GM12878 (cell line): ENCODE data around the gene HTRA2. TPM values are rescaled to one million over a fixed set of nuclear protein-coding genes. Genes with fewer than 3 reads are reported as not detected.

ENCODE experiments used
- ATF2 ChIP-seq: IDR thresholded peaks from 2 replicates; pipeline ENCODE4 v1.6.1; 2012; ENCODE audit warnings: low read length, inconsistent platforms
- EGR1 ChIP-seq, 2 experiments: IDR thresholded peaks; 1 replicate in 1 of 2; 2 replicates in 1 of 2; pipeline ENCODE4 v1.6.1; 2011 to 2012; ENCODE audit warnings: low read depth in 2 of 2, low read length in 2 of 2, borderline replicate concordance in 1 of 2, mild to moderate bottlenecking in 1 of 2, moderate library complexity in 1 of 2
- ESRRA ChIP-seq: IDR thresholded peaks from 2 replicates; pipeline ENCODE4 v1.6.1; 2012; ENCODE audit warnings: mild to moderate bottlenecking, low read length, improper control_type of control experiment
- GABPA ChIP-seq: IDR thresholded peaks from 2 replicates; pipeline ENCODE4 v1.6.1; 2014; ENCODE audit warnings: antibody characterized with exemption, low read depth, mild to moderate bottlenecking, inconsistent platforms
- IKZF2 ChIP-seq, 2 experiments: fragments of 450-650 bp; IDR thresholded peaks; 2 replicates each; pipeline ENCODE4 v1.6.1; 2017; ENCODE audit warnings: mild to moderate bottlenecking in 2 of 2, moderate library complexity in 2 of 2
- IRF3 ChIP-seq: fragments of 450-650 bp; IDR thresholded peaks from 2 replicates; pipeline ENCODE4 v1.6.1; 2014; ENCODE audit warnings: mild to moderate bottlenecking
- PAX5 ChIP-seq: IDR thresholded peaks from 2 replicates; pipeline ENCODE4 v1.6.1; 2011; ENCODE audit warnings: low read depth, low read length, borderline replicate concordance
- PBX3 ChIP-seq: IDR thresholded peaks from 2 replicates; pipeline ENCODE4 v1.6.1; 2011; ENCODE audit warnings: mild to moderate bottlenecking, low read depth, low read length, moderate library complexity; ENCODE audit not compliant: insufficient replicate concordance
- SREBF2 ChIP-seq: IDR thresholded peaks from 2 replicates; pipeline ENCODE4 v1.6.1; 2012; ENCODE audit warnings: mild to moderate bottlenecking, low read length
- TCF3 ChIP-seq: IDR thresholded peaks from 2 replicates; pipeline ENCODE4 v1.6.1; 2012; ENCODE audit warnings: low read depth, mild to moderate bottlenecking, low read length, borderline replicate concordance; ENCODE audit not compliant: insufficient read depth
- ZBTB40 ChIP-seq: fragments of 450-650 bp; IDR thresholded peaks from 2 replicates; pipeline ENCODE4 v1.6.1; 2016; ENCODE audit warnings: mild to moderate bottlenecking, moderate library complexity, borderline replicate concordance
- ZZZ3 ChIP-seq: IDR thresholded peaks from 2 replicates; pipeline ENCODE4 v1.6.1; 2011; ENCODE audit warnings: low read depth; ENCODE audit not compliant: control insufficient read depth, insufficient read length
- polyA plus RNA-seq, 11 experiments: library from polyadenylated mRNA; depleted of rRNA in 4 of 11; unstranded in 6 of 11; stranded (reverse) in 5 of 11; fragments of >200 nt; fragmentation: Nextera tagmentation in 4 of 11; fragmentation: Illumina TruSeq in 1 of 11; extraction: Ambion mirVana in 4 of 11; extraction: Trizol in 1 of 11; gene quantifications; 1 replicate in 1 of 11; 2 replicates in 10 of 11; pipeline versions ENCODE4 v1.2.1 to v1.2.3, GENCODE V29; 2011 to 2016; ENCODE audit warnings: inconsistent platforms in 2 of 11, missing spikeins in 2 of 11, low read depth in 1 of 11
- total RNA-seq, 4 experiments: library from RNA; depleted of rRNA in 3 of 4; stranded (reverse); fragments of >200 nt in 3 of 4; fragmentation: Illumina TruSeq in 1 of 4; extraction: Trizol in 1 of 4; gene quantifications; 2 replicates each; pipeline versions ENCODE4 v1.2.1 to v1.2.3, GENCODE V29; 2013 to 2021
- TF ChIP-seq, protein P1 (sequence below): fragments of 450-650 bp; formaldehyde crosslinking; IDR thresholded peaks from 2 replicates; pipeline ENCODE4 v1.4.0; 2020; ENCODE audit warnings: mild to moderate bottlenecking, moderate library complexity
- TF ChIP-seq, protein P2 (sequence below): fragments of 450-650 bp; IDR thresholded peaks from 2 replicates; pipeline ENCODE4 v1.6.1; 2017; ENCODE audit warnings: antibody characterized with exemption, mild to moderate bottlenecking, moderate library complexity

The HTRA2 gene
- total and polyA plus RNA-seq, 10 of the 15 experiments (the other 5 are each of a cell fraction or from before 2014, with no cell fraction given): 42.3 to 73.9 (median 54.6) TPM

DNA sequence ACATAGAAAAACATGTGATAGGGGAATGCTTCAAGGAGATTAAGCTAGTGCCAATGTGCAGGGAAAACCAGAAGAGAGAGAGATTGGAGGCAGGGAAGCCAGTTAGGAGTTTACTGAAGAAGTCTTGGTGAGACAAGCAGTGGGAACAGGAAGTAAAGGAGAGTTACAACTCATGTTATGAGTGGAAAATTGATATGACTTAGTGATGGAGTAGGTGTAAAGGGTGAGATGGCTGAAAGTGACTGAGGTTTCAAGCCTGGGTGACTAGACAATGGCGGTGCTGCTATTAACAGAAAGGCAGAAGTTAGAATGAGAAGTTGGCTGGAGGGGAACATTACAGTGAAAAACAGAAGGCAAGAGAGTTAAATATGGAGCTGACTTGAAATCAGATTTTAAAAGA, 41.3 kb downstream of the HTRA2 start (continued):
- TF ChIP-seq, protein P1, sequence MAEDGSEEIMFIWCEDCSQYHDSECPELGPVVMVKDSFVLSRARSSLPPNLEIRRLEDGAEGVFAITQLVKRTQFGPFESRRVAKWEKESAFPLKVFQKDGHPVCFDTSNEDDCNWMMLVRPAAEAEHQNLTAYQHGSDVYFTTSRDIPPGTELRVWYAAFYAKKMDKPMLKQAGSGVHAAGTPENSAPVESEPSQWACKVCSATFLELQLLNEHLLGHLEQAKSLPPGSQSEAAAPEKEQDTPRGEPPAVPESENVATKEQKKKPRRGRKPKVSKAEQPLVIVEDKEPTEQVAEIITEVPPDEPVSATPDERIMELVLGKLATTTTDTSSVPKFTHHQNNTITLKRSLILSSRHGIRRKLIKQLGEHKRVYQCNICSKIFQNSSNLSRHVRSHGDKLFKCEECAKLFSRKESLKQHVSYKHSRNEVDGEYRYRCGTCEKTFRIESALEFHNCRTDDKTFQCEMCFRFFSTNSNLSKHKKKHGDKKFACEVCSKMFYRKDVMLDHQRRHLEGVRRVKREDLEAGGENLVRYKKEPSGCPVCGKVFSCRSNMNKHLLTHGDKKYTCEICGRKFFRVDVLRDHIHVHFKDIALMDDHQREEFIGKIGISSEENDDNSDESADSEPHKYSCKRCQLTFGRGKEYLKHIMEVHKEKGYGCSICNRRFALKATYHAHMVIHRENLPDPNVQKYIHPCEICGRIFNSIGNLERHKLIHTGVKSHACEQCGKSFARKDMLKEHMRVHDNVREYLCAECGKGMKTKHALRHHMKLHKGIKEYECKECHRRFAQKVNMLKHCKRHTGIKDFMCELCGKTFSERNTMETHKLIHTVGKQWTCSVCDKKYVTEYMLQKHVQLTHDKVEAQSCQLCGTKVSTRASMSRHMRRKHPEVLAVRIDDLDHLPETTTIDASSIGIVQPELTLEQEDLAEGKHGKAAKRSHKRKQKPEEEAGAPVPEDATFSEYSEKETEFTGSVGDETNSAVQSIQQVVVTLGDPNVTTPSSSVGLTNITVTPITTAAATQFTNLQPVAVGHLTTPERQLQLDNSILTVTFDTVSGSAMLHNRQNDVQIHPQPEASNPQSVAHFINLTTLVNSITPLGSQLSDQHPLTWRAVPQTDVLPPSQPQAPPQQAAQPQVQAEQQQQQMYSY (CRISPR knock-in tag): 0 out of 2 replicates have a peak, but pooled peaks have one; percentile 47
- TF ChIP-seq ZZZ3 (no peak), ESRRA (no peak), EGR1 (IDR thresholded peaks at IDR 0.05; ENCODE audit: borderline replicate concordance in 1 of 2, low read depth in 2 of 2, low read length in 2 of 2) (no peak), PAX5 (peak; percentile 92), GABPA (peak; percentile 54), PBX3 (peak; percentile 50), ZBTB40 (no peak; the same call in 1 of the 2 replicates), TCF3 (no peak), ATF2 (peak; percentile 87), IKZF2 (IDR thresholded peaks at IDR 0.05) (peak; percentile 99), IRF3 (no peak), SREBF2 (no peak)
- TF ChIP-seq, protein P2, sequence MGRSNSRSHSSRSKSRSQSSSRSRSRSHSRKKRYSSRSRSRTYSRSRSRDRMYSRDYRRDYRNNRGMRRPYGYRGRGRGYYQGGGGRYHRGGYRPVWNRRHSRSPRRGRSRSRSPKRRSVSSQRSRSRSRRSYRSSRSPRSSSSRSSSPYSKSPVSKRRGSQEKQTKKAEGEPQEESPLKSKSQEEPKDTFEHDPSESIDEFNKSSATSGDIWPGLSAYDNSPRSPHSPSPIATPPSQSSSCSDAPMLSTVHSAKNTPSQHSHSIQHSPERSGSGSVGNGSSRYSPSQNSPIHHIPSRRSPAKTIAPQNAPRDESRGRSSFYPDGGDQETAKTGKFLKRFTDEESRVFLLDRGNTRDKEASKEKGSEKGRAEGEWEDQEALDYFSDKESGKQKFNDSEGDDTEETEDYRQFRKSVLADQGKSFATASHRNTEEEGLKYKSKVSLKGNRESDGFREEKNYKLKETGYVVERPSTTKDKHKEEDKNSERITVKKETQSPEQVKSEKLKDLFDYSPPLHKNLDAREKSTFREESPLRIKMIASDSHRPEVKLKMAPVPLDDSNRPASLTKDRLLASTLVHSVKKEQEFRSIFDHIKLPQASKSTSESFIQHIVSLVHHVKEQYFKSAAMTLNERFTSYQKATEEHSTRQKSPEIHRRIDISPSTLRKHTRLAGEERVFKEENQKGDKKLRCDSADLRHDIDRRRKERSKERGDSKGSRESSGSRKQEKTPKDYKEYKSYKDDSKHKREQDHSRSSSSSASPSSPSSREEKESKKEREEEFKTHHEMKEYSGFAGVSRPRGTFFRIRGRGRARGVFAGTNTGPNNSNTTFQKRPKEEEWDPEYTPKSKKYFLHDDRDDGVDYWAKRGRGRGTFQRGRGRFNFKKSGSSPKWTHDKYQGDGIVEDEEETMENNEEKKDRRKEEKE: no peak
